ENCODE data around the gene WDHD1.
"Not testable (repeated sequence)": the region's sequence is repeated elsewhere in the genome, so short reads cannot be mapped to it uniquely, and the experiment has no call there.

The WDHD1 gene

GRCh38 chr14:55047301-55048053, 20.6 kb upstream of the WDHD1 start:
- no peak for DNase-seq

- DNase-seq: no peak
Observed at GRCh38 chr14:55045087-55045486, 18.2 kb upstream of the WDHD1 start.

- no peak for DNase-seq
Observed at GRCh38 chr14:55043528-55043927, 16.6 kb upstream of the WDHD1 start.

GRCh38 chr14:55038708-55039107, 11.8 kb upstream of the WDHD1 start:
- DNase-seq: no peak

GRCh38 chr14:55037995-55038394, 11.1 kb upstream of the WDHD1 start:
- not testable (repeated sequence) for DNase-seq

- DNase-seq: no peak
Observed at GRCh38 chr14:55031190-55031589, 4.3 kb upstream of the WDHD1 start.

- DNase-seq: no peak
Observed at GRCh38 chr14:55028476-55028875, 1.6 kb upstream of the WDHD1 start.

- DNase-seq: no peak
Observed at GRCh38 chr14:55028066-55028465, 1.2 kb upstream of the WDHD1 start.

GRCh38 chr14:55026441-55026792, 482 bp downstream of the WDHD1 start:
- DNase-seq: no peak

- DNase-seq: no peak
Observed at GRCh38 chr14:55025948-55026347, 951 bp downstream of the WDHD1 start.

- not testable (repeated sequence) for DNase-seq
Observed at GRCh38 chr14:55024365-55024764, 2.5 kb downstream of the WDHD1 start.

- no peak for DNase-seq
Observed at GRCh38 chr14:55019968-55020554, 6.8 kb downstream of the WDHD1 start.

GRCh38 chr14:55015006-55015405, 11.9 kb downstream of the WDHD1 start:
- DNase-seq: no peak

- DNase-seq: no peak
Observed at GRCh38 chr14:55005071-55005470, 21.8 kb downstream of the WDHD1 start.

- DNase-seq: no peak
Observed at GRCh38 chr14:55000381-55000780, 26.5 kb downstream of the WDHD1 start.

GRCh38 chr14:54985156-54985555, 41.7 kb downstream of the WDHD1 start:
- no peak for DNase-seq

- DNase-seq: no peak
Observed at GRCh38 chr14:54981698-54982097, 45.2 kb downstream of the WDHD1 start.

GRCh38 chr14:54979039-54979438, 47.9 kb downstream of the WDHD1 start:
- no peak for DNase-seq

GRCh38 chr14:54976316-54976715, 50.6 kb downstream of the WDHD1 start:
- DNase-seq: no peak

- no peak for DNase-seq
Observed at GRCh38 chr14:54975856-54976255, 51.0 kb downstream of the WDHD1 start.

GRCh38 chr14:54974788-54975414, 52.0 kb downstream of the WDHD1 start:
- no peak for DNase-seq

GRCh38 chr14:54967496-54967895, 59.4 kb downstream of the WDHD1 start:
- no peak for DNase-seq

- no peak for DNase-seq
Observed at GRCh38 chr14:54955143-54955542, 71.8 kb downstream of the WDHD1 start.

- DNase-seq: not testable (repeated sequence)
Observed at GRCh38 chr14:54953609-54954008, 73.3 kb downstream of the WDHD1 start.

Data from NCI-H1930 (cell line).